ENCODE data around the gene TRABD2A. TPM values are rescaled to one million over a fixed set of nuclear protein-coding genes. Genes with fewer than 3 reads are reported as not detected.
A peak's percentile ranks its signal among the peaks of the same experiment; 100 is the strongest.

The TRABD2A gene
- total and polyA plus RNA-seq, 2 of the 13 experiments (the other 11 are each of a cell fraction or from before 2014, with no cell fraction given), result 0.15 TPM; not detected in 1

GRCh38 chr2:84904151-84904550 lies 23.3 kb upstream of the TRABD2A start (continued):
- TF ChIP-seq, protein P1, sequence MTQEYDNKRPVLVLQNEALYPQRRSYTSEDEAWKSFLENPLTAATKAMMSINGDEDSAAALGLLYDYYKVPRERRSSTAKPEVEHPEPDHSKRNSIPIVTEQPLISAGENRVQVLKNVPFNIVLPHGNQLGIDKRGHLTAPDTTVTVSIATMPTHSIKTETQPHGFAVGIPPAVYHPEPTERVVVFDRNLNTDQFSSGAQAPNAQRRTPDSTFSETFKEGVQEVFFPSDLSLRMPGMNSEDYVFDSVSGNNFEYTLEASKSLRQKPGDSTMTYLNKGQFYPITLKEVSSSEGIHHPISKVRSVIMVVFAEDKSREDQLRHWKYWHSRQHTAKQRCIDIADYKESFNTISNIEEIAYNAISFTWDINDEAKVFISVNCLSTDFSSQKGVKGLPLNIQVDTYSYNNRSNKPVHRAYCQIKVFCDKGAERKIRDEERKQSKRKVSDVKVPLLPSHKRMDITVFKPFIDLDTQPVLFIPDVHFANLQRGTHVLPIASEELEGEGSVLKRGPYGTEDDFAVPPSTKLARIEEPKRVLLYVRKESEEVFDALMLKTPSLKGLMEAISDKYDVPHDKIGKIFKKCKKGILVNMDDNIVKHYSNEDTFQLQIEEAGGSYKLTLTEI (CRISPR knock-in tag; conservative IDR thresholded peaks at IDR 0.05), result no peak

- ChIA-PET CTCF (ENCODE audit: low intra/inter-chr PET ratio, low total read pairs) (interaction anchor here (1.3 kb wide), 1 partner anchor 23 kb away, joined by 3 read pairs; no protein-coding TSS in a partner anchor), POLR2A (interaction anchor here (7.5 kb wide), 1 partner anchor 16 kb away, joined by 141 read pairs; no protein-coding TSS in a partner anchor)
- ATAC-seq (no peak), FAIRE-seq (no peak), DNase-seq (ENCODE audit: low spot score) (no peak)
- H3K27ac ChIP-seq (ENCODE audit: extremely low read length, insufficient read depth, low read length), result no peak overlapping the region
- no peak for TF ChIP-seq PLRG1 (conservative IDR thresholded peaks at IDR 0.05)
- no peak overlapping the region for H3K9ac ChIP-seq (ENCODE audit: insufficient read depth, low read depth, low read length)
- H3K36me3 ChIP-seq (replicated peaks in 1 of 2; ENCODE audit: control insufficient read depth in 1 of 2, insufficient read depth in 2 of 2, low read length in 2 of 2), result no peaks in the 10 kb centered on the region
- no peaks in the 10 kb centered on the region for H3K9me3 ChIP-seq (ENCODE audit: low read length)
- no peak overlapping the region for H2AFZ ChIP-seq (ENCODE audit: low read length)
- 60% methylated on average over 4 of the region's 4 CpGs for WGBS (ENCODE audit: low lambda C conversion rate)
- peaks cover 10% of the 10 kb centered on the region for H3K79me2 ChIP-seq (ENCODE audit: insufficient read depth, low read length)
- peaks cover 2 to 42% of the 10 kb centered on the region in 2 experiments; a peak in 2 of 5 replicates for H3K27me3 ChIP-seq (ENCODE audit: control insufficient read depth in 1 of 2, insufficient read depth in 2 of 2, low read length in 2 of 2)
- no peak overlapping the region for H3K4me2 ChIP-seq (ENCODE audit: low read depth, low read length)
- no peaks in the 10 kb centered on the region for H4K20me1 ChIP-seq (ENCODE audit: insufficient read depth, low read length)
- H3K4me3 ChIP-seq (replicated peaks in 1 of 3; ENCODE audit: insufficient read depth in 1 of 3, low read depth in 2 of 3, low read length in 3 of 3), result no peak overlapping the region
- intact Hi-C loops (cut with micrococcal nuclease; ENCODE audit: unreplicated experiment) (no loop called here), in situ Hi-C loops (cut with HindIII; ENCODE audit: extremely low pct_ligation_motif_present, low pct_unique_long_range_greater_than_20kb) (no loop called here)
- H3K4me1 ChIP-seq (ENCODE audit: insufficient read depth, low read length), result peaks cover 19% of the 10 kb centered on the region
- no TSS peak for BruUV-seq (replicated peaks)
These were observed 21.6 kb upstream of the TRABD2A start for GRCh38 chr2:84902526-84902925.

- ChIA-PET CTCF (ENCODE audit: low intra/inter-chr PET ratio, low total read pairs) (interaction anchor here (1.3 kb wide), 1 partner anchor 24 kb away, joined by 3 read pairs; no protein-coding TSS in a partner anchor), POLR2A (interaction anchor here (7.5 kb wide), 1 partner anchor 17 kb away, joined by 141 read pairs; no protein-coding TSS in a partner anchor)
- DNase-seq (ENCODE audit: low spot score) (no peak), FAIRE-seq (no peak), ATAC-seq (no peak)
- no peaks in the 10 kb centered on the region for H3K36me3 ChIP-seq (replicated peaks in 1 of 2; ENCODE audit: control insufficient read depth in 1 of 2, insufficient read depth in 2 of 2, low read length in 2 of 2)
- no TSS peak for BruUV-seq (replicated peaks)
- in situ Hi-C loops (cut with HindIII; ENCODE audit: extremely low pct_ligation_motif_present, low pct_unique_long_range_greater_than_20kb) (no loop called here), intact Hi-C loops (cut with micrococcal nuclease; ENCODE audit: unreplicated experiment) (no loop called here)
- peaks cover 10% of the 10 kb centered on the region for H3K4me1 ChIP-seq (ENCODE audit: insufficient read depth, low read length)
- no peaks in the 10 kb centered on the region for H3K9me3 ChIP-seq (ENCODE audit: low read length)
- no peak overlapping the region for H3K27ac ChIP-seq (ENCODE audit: extremely low read length, insufficient read depth, low read length)
- TF ChIP-seq FOXK1 (CRISPR knock-in tag; IDR thresholded peaks at IDR 0.05; ENCODE audit: borderline replicate concordance, low read depth), result no peak
- TF ChIP-seq MNT (IDR thresholded peaks at IDR 0.05), result peak; percentile 81
- H3K9ac ChIP-seq (ENCODE audit: insufficient read depth, low read depth, low read length), result no peak overlapping the region
- H3K4me2 ChIP-seq (ENCODE audit: low read depth, low read length), result no peak overlapping the region
- 26% methylated on average over 2 of the region's 2 CpGs for WGBS (ENCODE audit: low lambda C conversion rate)
- peaks cover 10% of the 10 kb centered on the region for H3K79me2 ChIP-seq (ENCODE audit: insufficient read depth, low read length)
- no peak overlapping the region for H3K4me3 ChIP-seq (replicated peaks in 1 of 3; ENCODE audit: insufficient read depth in 1 of 3, low read depth in 2 of 3, low read length in 3 of 3)
- no peak overlapping the region for H2AFZ ChIP-seq (ENCODE audit: low read length)
- H4K20me1 ChIP-seq (ENCODE audit: insufficient read depth, low read length), result no peaks in the 10 kb centered on the region
- H3K27me3 ChIP-seq (ENCODE audit: control insufficient read depth in 1 of 2, insufficient read depth in 2 of 2, low read length in 2 of 2), result peaks cover 2 to 42% of the 10 kb centered on the region in 2 experiments; a peak in 2 of 5 replicates
These were observed 20.8 kb upstream of the TRABD2A start for GRCh38 chr2:84901593-84902120.
